Stimulated activated CD8-positive, alpha-beta memory T cell treated with anti-CD3 and anti-CD28 coated beads, Interleukin-7, amount 100 ng/mL, for 24 hours (primary cell): ENCODE data around the gene CD14.
"Not testable (repeated sequence)": the region's sequence is repeated elsewhere in the genome, so short reads cannot be mapped to it uniquely, and the experiment has no call there.

Experiments
- DNase-seq: peaks from one replicate; pipeline ENCODE4 v3.0.0-alpha.2; 2020; ENCODE audit warnings: low read depth

The CD14 gene

GRCh38 chr5:140633021-140633471, at the start of gene CD14:
TSS of gene CD14 (minus strand) at chr5:140633175. CDS start at chr5:140633071, 104 bp downstream.
- DNase-seq, result no peak

GRCh38 chr5:140678993-140679392, 46.0 kb upstream of the CD14 start:
- DNase-seq, result no peak

GRCh38 chr5:140677947-140678346, 45.0 kb upstream of the CD14 start:
- no peak for DNase-seq

GRCh38 chr5:140674629-140675028, 41.7 kb upstream of the CD14 start:
- DNase-seq, result no peak

GRCh38 chr5:140674211-140674610, 41.2 kb upstream of the CD14 start:
- DNase-seq, result no peak

- DNase-seq, result no peak
These were observed 40.4 kb upstream of the CD14 start, which contains the start of gene DND1 for GRCh38 chr5:140673187-140673976. TSS of gene DND1 (minus strand) at chr5:140673576. CDS start at chr5:140673542, 34 bp downstream.

GRCh38 chr5:140672455-140673186, 39.6 kb upstream of the CD14 start:
- DNase-seq, result no peak

- no peak for DNase-seq
These were observed 38.6 kb upstream of the CD14 start for GRCh38 chr5:140671472-140672125.

- DNase-seq, result not testable (repeated sequence)
These were observed 38.1 kb upstream of the CD14 start for GRCh38 chr5:140671035-140671434.

- DNase-seq, result peak; percentile 92
These were observed 31.6 kb upstream of the CD14 start, which contains the start of gene WDR55 for GRCh38 chr5:140664359-140665119. TSS of gene WDR55 (plus strand) at chr5:140664904. CDS start at chr5:140664913, 9 bp downstream.

GRCh38 chr5:140664030-140664358, 31.0 kb upstream of the CD14 start:
- no peak for DNase-seq

GRCh38 chr5:140660371-140660770, 27.4 kb upstream of the CD14 start:
- DNase-seq, result not testable (repeated sequence)

GRCh38 chr5:140658870-140659269, 25.9 kb upstream of the CD14 start:
- DNase-seq, result no peak

GRCh38 chr5:140647042-140647419, 14.1 kb upstream of the CD14 start:
- no peak for DNase-seq

- DNase-seq, result no peak
These were observed 9.7 kb upstream of the CD14 start for GRCh38 chr5:140642718-140643117.

- DNase-seq, result no peak
These were observed 8.7 kb upstream of the CD14 start for GRCh38 chr5:140641716-140642115.

- peak; percentile 96 for DNase-seq
These were observed 6.4 kb upstream of the CD14 start, which contains the start of gene TMCO6 for GRCh38 chr5:140639148-140639981. TSS of gene TMCO6 (plus strand) at chr5:140639451. CDS start at chr5:140639528, 77 bp downstream.

GRCh38 chr5:140638898-140639147, 5.8 kb upstream of the CD14 start:
- DNase-seq, result not testable (repeated sequence)

- no peak for DNase-seq
These were observed 4.6 kb upstream of the CD14 start for GRCh38 chr5:140637371-140638100.
